ENCODE data around the gene SPDEF. TPM values are rescaled to one million over a fixed set of nuclear protein-coding genes. Genes with fewer than 3 reads are reported as not detected.

SPDEF gene
- total and polyA plus RNA-seq, 2 donors (not counting 1 experiment from before 2014, with no cell fraction given), result under 0.01 to 0.03 TPM

DNA sequence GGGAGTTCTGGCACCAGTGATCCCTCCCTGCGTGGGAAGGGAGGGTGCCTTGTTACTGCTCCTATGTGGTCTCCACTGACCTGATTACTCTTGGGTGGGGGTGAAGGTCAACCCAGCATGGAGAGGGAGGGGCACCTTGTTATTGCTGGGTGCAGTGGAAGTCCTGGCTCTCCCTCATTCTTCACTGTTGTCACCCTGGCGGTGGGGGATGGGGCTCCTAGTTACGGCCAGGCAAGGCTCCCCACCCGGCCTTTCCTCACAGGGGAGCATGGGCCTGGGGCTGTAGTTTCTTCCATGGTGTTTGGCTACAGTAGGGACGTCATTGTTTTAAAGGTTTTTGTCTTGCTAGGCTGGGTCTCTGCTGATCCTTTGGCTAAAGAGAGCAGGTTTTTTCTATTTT is 49.4 kb downstream of the SPDEF start:
- no peak overlapping the region for H3K4me3 ChIP-seq (replicated peaks in 1 of 4; ENCODE audit: control extremely low read depth in 1 of 4, insufficient read depth in 1 of 4, low read depth in 3 of 4, low read length in 4 of 4)
- H3K79me2 ChIP-seq (ENCODE audit: control insufficient read depth, insufficient read depth, low read length), result no peaks in the 10 kb centered on the region
- no peaks in the 10 kb centered on the region for H4K20me1 ChIP-seq (ENCODE audit: control insufficient read depth, extremely low read depth, insufficient read depth, low read length)

DNA sequence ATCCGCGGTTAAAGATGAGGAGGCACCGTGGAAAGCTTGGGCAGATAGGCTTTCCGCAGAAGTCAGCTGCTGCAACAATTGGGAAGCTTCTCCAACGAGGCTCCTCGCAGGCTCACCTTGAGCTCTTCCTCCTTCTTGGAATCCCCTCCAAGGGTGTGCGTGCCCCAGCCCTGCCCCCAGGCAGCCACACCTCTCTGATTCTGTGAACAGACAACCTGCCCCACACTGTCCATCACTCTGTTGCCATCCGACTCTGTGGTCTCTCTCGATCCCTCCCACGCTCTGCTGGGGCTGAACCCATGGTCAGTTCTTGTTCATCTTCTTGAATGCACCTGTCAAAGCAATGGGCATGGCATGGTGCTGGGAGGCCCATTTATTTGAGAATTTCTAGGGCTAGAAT is 58.7 kb downstream of the SPDEF start:
- no peak overlapping the region for H3K4me2 ChIP-seq (ENCODE audit: extremely low read depth, insufficient read depth, low read length)
- H3K27ac ChIP-seq (ENCODE audit: insufficient read depth, low read length), result no peak overlapping the region
- no peaks in the 10 kb centered on the region for H3K4me1 ChIP-seq (ENCODE audit: control insufficient read depth, extremely low read depth, insufficient read depth, low read length)
- TF ChIP-seq, protein P1, sequence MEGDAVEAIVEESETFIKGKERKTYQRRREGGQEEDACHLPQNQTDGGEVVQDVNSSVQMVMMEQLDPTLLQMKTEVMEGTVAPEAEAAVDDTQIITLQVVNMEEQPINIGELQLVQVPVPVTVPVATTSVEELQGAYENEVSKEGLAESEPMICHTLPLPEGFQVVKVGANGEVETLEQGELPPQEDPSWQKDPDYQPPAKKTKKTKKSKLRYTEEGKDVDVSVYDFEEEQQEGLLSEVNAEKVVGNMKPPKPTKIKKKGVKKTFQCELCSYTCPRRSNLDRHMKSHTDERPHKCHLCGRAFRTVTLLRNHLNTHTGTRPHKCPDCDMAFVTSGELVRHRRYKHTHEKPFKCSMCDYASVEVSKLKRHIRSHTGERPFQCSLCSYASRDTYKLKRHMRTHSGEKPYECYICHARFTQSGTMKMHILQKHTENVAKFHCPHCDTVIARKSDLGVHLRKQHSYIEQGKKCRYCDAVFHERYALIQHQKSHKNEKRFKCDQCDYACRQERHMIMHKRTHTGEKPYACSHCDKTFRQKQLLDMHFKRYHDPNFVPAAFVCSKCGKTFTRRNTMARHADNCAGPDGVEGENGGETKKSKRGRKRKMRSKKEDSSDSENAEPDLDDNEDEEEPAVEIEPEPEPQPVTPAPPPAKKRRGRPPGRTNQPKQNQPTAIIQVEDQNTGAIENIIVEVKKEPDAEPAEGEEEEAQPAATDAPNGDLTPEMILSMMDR (conservative IDR thresholded peaks at IDR 0.05 in 1 of 2, IDR thresholded peaks at IDR 0.05 in 1 of 2; ENCODE audit: low read depth in 1 of 2, low read length in 2 of 2), result no peak
- no peak for TF ChIP-seq EZH2 (IDR thresholded peaks at IDR 0.05; ENCODE audit: low read length, missing control alignments)
- no peaks in the 10 kb centered on the region for H3K36me3 ChIP-seq (ENCODE audit: control insufficient read depth, insufficient read depth, low read length)
- no peaks in the 10 kb centered on the region for H3K27me3 ChIP-seq (ENCODE audit: control insufficient read depth, insufficient read depth, low read length)
- no peaks in the 10 kb centered on the region for H3K9me3 ChIP-seq (ENCODE audit: control insufficient read depth, insufficient read depth, low read depth, low read length)
- no peak overlapping the region for H3K9ac ChIP-seq (ENCODE audit: insufficient read depth, low read length)
- H3K4me3 ChIP-seq (replicated peaks in 1 of 4; ENCODE audit: control extremely low read depth in 1 of 4, insufficient read depth in 1 of 4, low read depth in 3 of 4, low read length in 4 of 4), result no peak overlapping the region
- no peak overlapping the region for H2AFZ ChIP-seq (ENCODE audit: low read length)
- H4K20me1 ChIP-seq (ENCODE audit: control insufficient read depth, extremely low read depth, insufficient read depth, low read length), result no peaks in the 10 kb centered on the region
- DNase-seq (ENCODE audit: low read depth in 2 of 2), result no peak
- H3K79me2 ChIP-seq (ENCODE audit: control insufficient read depth, insufficient read depth, low read length), result no peaks in the 10 kb centered on the region

More for the DNA sequence above, 49.4 kb downstream of the SPDEF start:
- H3K27ac ChIP-seq (ENCODE audit: insufficient read depth, low read length), result no peak overlapping the region
- no peaks in the 10 kb centered on the region for H3K4me1 ChIP-seq (ENCODE audit: control insufficient read depth, extremely low read depth, insufficient read depth, low read length)
- H3K36me3 ChIP-seq (ENCODE audit: control insufficient read depth, insufficient read depth, low read length), result no peaks in the 10 kb centered on the region
- H3K27me3 ChIP-seq (ENCODE audit: control insufficient read depth, insufficient read depth, low read length), result no peaks in the 10 kb centered on the region
- no peaks in the 10 kb centered on the region for H3K9me3 ChIP-seq (ENCODE audit: control insufficient read depth, insufficient read depth, low read depth, low read length)
- no peak for DNase-seq (ENCODE audit: low read depth in 2 of 2)
- no peak overlapping the region for H3K9ac ChIP-seq (ENCODE audit: insufficient read depth, low read length)
- no peak overlapping the region for H3K4me2 ChIP-seq (ENCODE audit: extremely low read depth, insufficient read depth, low read length)
- H2AFZ ChIP-seq (ENCODE audit: low read length), result no peak overlapping the region
- no peak for TF ChIP-seq EZH2 (IDR thresholded peaks at IDR 0.05; ENCODE audit: low read length, missing control alignments)
- TF ChIP-seq, protein P1 (conservative IDR thresholded peaks at IDR 0.05 in 1 of 2, IDR thresholded peaks at IDR 0.05 in 1 of 2; ENCODE audit: low read depth in 1 of 2, low read length in 2 of 2), result no peak

DNA sequence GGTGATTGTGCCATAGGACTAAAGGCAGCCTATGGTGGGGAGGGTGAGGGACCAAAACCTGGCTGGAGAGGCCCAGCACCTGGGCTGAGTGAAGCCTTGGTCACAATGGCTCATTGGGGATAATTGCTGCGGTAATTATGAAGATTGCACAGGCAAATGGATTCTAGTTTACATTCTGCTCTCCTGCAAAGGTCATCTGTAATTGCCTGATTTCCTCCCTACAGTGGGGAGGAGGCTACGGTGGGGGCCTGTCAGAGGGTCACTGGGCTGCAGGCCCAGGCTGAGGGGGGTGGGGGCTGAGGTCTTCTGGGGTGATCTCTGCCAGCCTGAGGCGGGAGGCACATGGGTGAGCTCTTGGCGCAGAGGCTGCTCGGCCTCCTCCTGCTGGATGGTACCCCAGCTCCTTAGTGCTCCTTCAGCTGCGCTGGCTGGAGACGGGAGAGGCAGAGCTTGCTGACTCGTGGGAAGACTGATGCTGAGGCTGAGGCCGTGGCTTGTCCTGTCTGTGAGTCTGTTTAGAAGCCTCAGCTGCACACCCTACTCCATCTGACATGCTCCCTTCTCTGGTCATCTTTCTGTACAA is 59.9 kb downstream of the SPDEF start:
- no peaks in the 10 kb centered on the region for H4K20me1 ChIP-seq (ENCODE audit: control insufficient read depth, extremely low read depth, insufficient read depth, low read length)
- H3K4me3 ChIP-seq (replicated peaks in 1 of 4; ENCODE audit: control extremely low read depth in 1 of 4, insufficient read depth in 1 of 4, low read depth in 3 of 4, low read length in 4 of 4), result no peak overlapping the region
- TF ChIP-seq, protein P1 (conservative IDR thresholded peaks at IDR 0.05 in 1 of 2, IDR thresholded peaks at IDR 0.05 in 1 of 2; ENCODE audit: low read depth in 1 of 2, low read length in 2 of 2), result no peak
- TF ChIP-seq EZH2 (IDR thresholded peaks at IDR 0.05; ENCODE audit: low read length, missing control alignments), result no peak
- no peaks in the 10 kb centered on the region for H3K36me3 ChIP-seq (ENCODE audit: control insufficient read depth, insufficient read depth, low read length)
- no peaks in the 10 kb centered on the region for H3K4me1 ChIP-seq (ENCODE audit: control insufficient read depth, extremely low read depth, insufficient read depth, low read length)
- H3K4me2 ChIP-seq (ENCODE audit: extremely low read depth, insufficient read depth, low read length), result no peak overlapping the region
- no peak for DNase-seq (ENCODE audit: low read depth in 2 of 2)
- no peak overlapping the region for H3K9ac ChIP-seq (ENCODE audit: insufficient read depth, low read length)
- H3K27ac ChIP-seq (ENCODE audit: insufficient read depth, low read length), result no peak overlapping the region
- H3K27me3 ChIP-seq (ENCODE audit: control insufficient read depth, insufficient read depth, low read length), result no peaks in the 10 kb centered on the region
- no peaks in the 10 kb centered on the region for H3K9me3 ChIP-seq (ENCODE audit: control insufficient read depth, insufficient read depth, low read depth, low read length)
- H2AFZ ChIP-seq (ENCODE audit: low read length), result no peak overlapping the region
- H3K79me2 ChIP-seq (ENCODE audit: control insufficient read depth, insufficient read depth, low read length), result no peaks in the 10 kb centered on the region

Data from fibroblast of lung (primary cell).